Liver (tissue), 9 donors: ENCODE measurements around the gene ARIH1. TPM values are rescaled to one million over a fixed set of nuclear protein-coding genes. Genes with fewer than 3 reads are reported as not detected.

ENCODE experiments used
- DNase-seq: peaks from one replicate; pipeline ENCODE4 v3.0.0-alpha.2; 2017; ENCODE audit warnings: low spot score
- H3K27ac ChIP-seq, 2 donors: one replicate each; pipeline ENCODE4 v1.7.0; 2013; ENCODE audit warnings: inconsistent platforms in 2 of 2, low read length in 2 of 2, control low read depth in 1 of 2, low read depth in 1 of 2, mild to moderate bottlenecking in 1 of 2
- H3K27me3 ChIP-seq, 4 donors: one replicate each; pipeline versions ENCODE4 v1.6.1 to v1.7.0; 2013; ENCODE audit warnings: low read length in 3 of 4, inconsistent platforms in 1 of 4, mild to moderate bottlenecking in 1 of 4, moderate library complexity in 1 of 4; ENCODE audit not compliant: control insufficient read depth in 4 of 4, insufficient read depth in 4 of 4
- H3K36me3 ChIP-seq, 4 donors: one replicate each; pipeline versions ENCODE4 v1.6.1 to v1.7.0; 2013; ENCODE audit warnings: low read length in 3 of 4, mild to moderate bottlenecking in 3 of 4, low read depth in 1 of 4, moderate library complexity in 1 of 4; ENCODE audit not compliant: control insufficient read depth in 4 of 4, insufficient read depth in 3 of 4
- H3K4me1 ChIP-seq, 4 donors: one replicate each; pipeline versions ENCODE4 v1.6.1 to v1.7.0; 2013; ENCODE audit warnings: low read length in 3 of 4, mild to moderate bottlenecking in 3 of 4, moderate library complexity in 1 of 4; ENCODE audit not compliant: control insufficient read depth in 4 of 4, insufficient read depth in 4 of 4
- H3K4me3 ChIP-seq, 3 donors: one replicate each; pipeline versions ENCODE4 v1.6.1 to v1.7.0; 2013; ENCODE audit warnings: low read length in 3 of 3, control low read depth in 1 of 3, low read depth in 1 of 3, mild to moderate bottlenecking in 1 of 3
- H3K9ac ChIP-seq, 2 donors: one replicate each; pipeline ENCODE4 v1.7.0; 2013; ENCODE audit warnings: low read length in 2 of 2, mild to moderate bottlenecking in 2 of 2, moderate library complexity in 2 of 2, control low read depth in 1 of 2, low read depth in 1 of 2
- H3K9me3 ChIP-seq, 4 donors: one replicate each; pipeline versions ENCODE4 v1.6.1 to v1.7.0; 2013; ENCODE audit warnings: low read length in 3 of 4; ENCODE audit not compliant: control insufficient read depth in 4 of 4
- EGR1 ChIP-seq, 2 donors: IDR thresholded peaks; 2 replicates each; pipeline ENCODE4 v1.6.1; 2016 to 2018; ENCODE audit warnings: antibody characterized with exemption in 2 of 2, low read depth in 2 of 2
- FOXA1 ChIP-seq: IDR thresholded peaks from 2 replicates; pipeline ENCODE4 v1.6.1; 2016; ENCODE audit warnings: antibody characterized with exemption
- GABPA ChIP-seq, 2 donors: IDR thresholded peaks in 1 of 2; conservative IDR thresholded peaks in 1 of 2; 2 replicates each; pipeline ENCODE4 v1.6.1; 2016; ENCODE audit warnings: antibody characterized with exemption in 2 of 2, mild to moderate bottlenecking in 1 of 2, moderate library complexity in 1 of 2
- HNF4A ChIP-seq, 2 donors: conservative IDR thresholded peaks; 2 replicates each; pipeline ENCODE4 v1.6.1; 2016; ENCODE audit warnings: antibody characterized with exemption in 2 of 2, mild to moderate bottlenecking in 2 of 2
- HNF4G ChIP-seq: IDR thresholded peaks from 2 replicates; pipeline ENCODE4 v1.6.1; 2016; ENCODE audit warnings: antibody characterized with exemption
- MAX ChIP-seq: IDR thresholded peaks from 2 replicates; pipeline ENCODE4 v1.6.1; 2016; ENCODE audit warnings: antibody characterized with exemption
- NR2F2 ChIP-seq: IDR thresholded peaks from 2 replicates; pipeline ENCODE4 v1.6.1; 2016; ENCODE audit warnings: antibody characterized with exemption
- RXRA ChIP-seq, 2 donors: IDR thresholded peaks; 2 replicates each; pipeline ENCODE4 v1.6.1; 2017 to 2018; ENCODE audit warnings: antibody characterized with exemption in 2 of 2, mild to moderate bottlenecking in 1 of 2
- SP1 ChIP-seq: IDR thresholded peaks from 2 replicates; pipeline ENCODE4 v1.6.1; 2018; ENCODE audit warnings: antibody characterized with exemption, mild to moderate bottlenecking
- TAF1 ChIP-seq: conservative IDR thresholded peaks from 2 replicates; pipeline ENCODE4 v1.6.1; 2016; ENCODE audit warnings: antibody characterized with exemption, mild to moderate bottlenecking
- YY1 ChIP-seq: IDR thresholded peaks from 2 replicates; pipeline ENCODE4 v1.6.1; 2016; ENCODE audit warnings: antibody characterized with exemption, mild to moderate bottlenecking
- ZBTB33 ChIP-seq: IDR thresholded peaks from 2 replicates; pipeline ENCODE4 v1.6.1; 2016; ENCODE audit warnings: antibody characterized with exemption
- WGBS: extraction: QIAGEN DNeasy Blood & Tissue Kit; methylation state at CpG from one replicate; pipeline ENCODE4 v1.1.7; 2013; 5-methylcytosine and 5-hydroxymethylcytosine counted together
- polyA plus RNA-seq, 2 donors: library from polyadenylated mRNA; stranded (reverse) in 1 of 2; unstranded in 1 of 2; fragments of 200-250 nt in 1 of 2; fragments of >200 nt in 1 of 2; fragmentation: Nextera tagmentation in 1 of 2; extraction: Ambion mirVana in 1 of 2; gene quantifications; one replicate each; pipeline versions ENCODE4 v1.2.1 to v1.2.3, GENCODE V29; 2013 to 2015
- total RNA-seq, 2 donors: library from RNA; depleted of rRNA; stranded (reverse); fragments of >200 nt; gene quantifications; one replicate each; pipeline ENCODE4 v1.2.3, GENCODE V29; 2014
- TF ChIP-seq, protein P1 (sequence below): IDR thresholded peaks from 2 replicates; pipeline ENCODE4 v1.6.1; 2016; ENCODE audit warnings: antibody characterized with exemption
- TF ChIP-seq, protein P2 (sequence below): fragments of 150-350 bp; IDR thresholded peaks from 2 replicates; pipeline ENCODE4 v1.5.1; 2017; ENCODE audit warnings: improper control_type of control experiment, low read depth, low read length; ENCODE audit not compliant: missing input control
- donor health status: healthy.
- donor health status: healthy.
- donor health status: healthy.
- donor health status: healthy.
- donor health status: healthy.

ARIH1 gene
- total and polyA plus RNA-seq, 4 donors = 10.8 to 23.8 (median 18.8) TPM

DNA sequence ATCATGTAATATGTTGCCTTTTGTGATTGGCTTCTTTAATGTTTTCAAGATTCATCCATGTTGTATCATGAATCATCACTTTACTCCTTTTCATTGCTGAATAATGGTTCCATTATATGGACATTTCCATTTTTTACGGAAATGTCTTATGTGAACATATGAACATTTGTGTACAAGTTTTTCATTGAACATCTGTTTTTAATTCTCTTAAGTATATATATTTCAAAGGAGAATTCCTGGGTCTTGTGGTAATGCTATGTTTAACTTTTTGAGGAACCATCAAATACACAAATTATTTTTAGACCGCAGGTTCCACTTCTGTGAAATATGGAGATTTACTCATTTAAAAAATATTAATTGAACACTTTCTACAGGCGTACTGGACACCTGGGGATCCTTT is 85.7 kb downstream of the ARIH1 start (continued):
- TF ChIP-seq ZBTB33 (no peak), SP1 (no peak), HNF4A (conservative IDR thresholded peaks at IDR 0.05) (no peak), TAF1 (no peak), HNF4G (no peak), NR2F2 (no peak)
- TF ChIP-seq, protein P1, sequence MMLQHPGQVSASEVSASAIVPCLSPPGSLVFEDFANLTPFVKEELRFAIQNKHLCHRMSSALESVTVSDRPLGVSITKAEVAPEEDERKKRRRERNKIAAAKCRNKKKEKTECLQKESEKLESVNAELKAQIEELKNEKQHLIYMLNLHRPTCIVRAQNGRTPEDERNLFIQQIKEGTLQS = no peak

DNA sequence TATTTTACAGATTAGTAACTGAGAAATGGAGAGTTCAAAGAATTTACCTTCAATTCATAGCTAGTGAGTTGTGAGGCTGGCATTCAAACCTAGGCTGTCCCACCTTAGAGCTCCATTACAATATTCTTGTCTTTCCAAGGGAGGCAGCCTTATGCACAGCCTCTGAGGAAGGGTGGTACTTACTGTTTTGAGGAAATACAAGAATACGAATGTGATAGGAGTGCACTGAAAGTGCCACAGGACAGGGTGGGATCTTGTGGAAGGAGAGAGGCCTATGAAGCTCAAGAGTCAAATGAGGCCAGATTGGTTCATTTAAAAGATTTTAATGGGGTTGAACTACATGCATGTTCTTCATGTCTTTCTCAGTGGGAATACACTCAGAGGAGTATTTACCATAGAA is 86.3 kb downstream of the ARIH1 start:
- Histone ChIP-seq H3K27ac (no peak overlapping the region), H3K4me3 (no peak overlapping the region), H3K36me3 (peaks cover 2 to 22% (median 20%) of the 10 kb centered on the region in 4 donors), H3K4me1 (no peaks in the 10 kb centered on the region), H3K27me3 (no peaks in the 10 kb centered on the region), H3K9me3 (no peaks in the 10 kb centered on the region), H3K9ac (no peak overlapping the region)
- TF ChIP-seq HNF4A (conservative IDR thresholded peaks at IDR 0.05) = no peak
- no peak for DNase-seq
- 84% methylated on average over 1 of the region's 1 CpG for WGBS

- Histone ChIP-seq H3K4me1 (peaks cover 0 to 6% (median 0%) of the 10 kb centered on the region in 4 donors), H3K36me3 (peaks cover 2 to 21% (median 14%) of the 10 kb centered on the region in 4 donors), H3K9me3 (no peaks in the 10 kb centered on the region), H3K27ac (no peak overlapping the region), H3K27me3 (no peaks in the 10 kb centered on the region), H3K4me3 (no peak overlapping the region), H3K9ac (no peak overlapping the region)
- TF ChIP-seq, protein P2, sequence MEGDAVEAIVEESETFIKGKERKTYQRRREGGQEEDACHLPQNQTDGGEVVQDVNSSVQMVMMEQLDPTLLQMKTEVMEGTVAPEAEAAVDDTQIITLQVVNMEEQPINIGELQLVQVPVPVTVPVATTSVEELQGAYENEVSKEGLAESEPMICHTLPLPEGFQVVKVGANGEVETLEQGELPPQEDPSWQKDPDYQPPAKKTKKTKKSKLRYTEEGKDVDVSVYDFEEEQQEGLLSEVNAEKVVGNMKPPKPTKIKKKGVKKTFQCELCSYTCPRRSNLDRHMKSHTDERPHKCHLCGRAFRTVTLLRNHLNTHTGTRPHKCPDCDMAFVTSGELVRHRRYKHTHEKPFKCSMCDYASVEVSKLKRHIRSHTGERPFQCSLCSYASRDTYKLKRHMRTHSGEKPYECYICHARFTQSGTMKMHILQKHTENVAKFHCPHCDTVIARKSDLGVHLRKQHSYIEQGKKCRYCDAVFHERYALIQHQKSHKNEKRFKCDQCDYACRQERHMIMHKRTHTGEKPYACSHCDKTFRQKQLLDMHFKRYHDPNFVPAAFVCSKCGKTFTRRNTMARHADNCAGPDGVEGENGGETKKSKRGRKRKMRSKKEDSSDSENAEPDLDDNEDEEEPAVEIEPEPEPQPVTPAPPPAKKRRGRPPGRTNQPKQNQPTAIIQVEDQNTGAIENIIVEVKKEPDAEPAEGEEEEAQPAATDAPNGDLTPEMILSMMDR = no peak
- TF ChIP-seq ZBTB33 = no peak
- TF ChIP-seq FOXA1 = no peak
- no peak for TF ChIP-seq RXRA (IDR thresholded peaks at IDR 0.05)
- TF ChIP-seq SP1 = no peak
- TF ChIP-seq EGR1 (IDR thresholded peaks at IDR 0.05; ENCODE audit: low read depth in 2 of 2) = no peak
- TF ChIP-seq GABPA (IDR thresholded peaks at IDR 0.05 in 1 of 2, conservative IDR thresholded peaks at IDR 0.05 in 1 of 2) = no peak
- no peak for TF ChIP-seq YY1
- TF ChIP-seq MAX = no peak
- TF ChIP-seq TAF1 = no peak
- TF ChIP-seq NR2F2 = no peak
- TF ChIP-seq HNF4A (conservative IDR thresholded peaks at IDR 0.05) = no peak
- DNase-seq = no peak
These were observed 88.3 kb downstream of the ARIH1 start for GRCh38 chr15:72562386-72562785.
